IMR-90 (cell line): ENCODE results near the gene DMRT3. TPM values are rescaled to one million over a fixed set of nuclear protein-coding genes. Genes with fewer than 3 reads are reported as not detected.

Source experiments
- ATAC-seq: fragments of 200-7000 bp; cut with Tn5 transposase; 2 replicates; pipeline ENCODE4 v1.9.1; 2020; ENCODE audit warnings: low read depth, mild to moderate bottlenecking, moderate library complexity
- BruUV-seq: library from RNA; stranded (reverse); fragments of 400-500 nt; replicated peaks from 2 replicates; lab custom pipeline; 2021; lab: Mats Ljungman, UMichigan
- CTCF ChIA-PET: fragments of 300-600 bp; formaldehyde crosslinking; extraction: SDS; loops from one replicate; lab custom pipeline; 2021; ENCODE audit warnings: antibody characterized with exemption; lab: Yijun Ruan, JAX
- POLR2A ChIA-PET: fragments of 300-600 bp; sonication (Branson Sonifier 250); formaldehyde crosslinking; loops from one replicate; lab custom pipeline; 2022; ENCODE audit warnings: antibody characterized with exemption; ENCODE audit not compliant: unreplicated experiment; lab: Charles Lee
- DNase-seq: peaks from one replicate; pipeline ENCODE4 v3.0.0; 2013
- H2AFZ ChIP-seq: replicated peaks from 2 replicates; pipeline ENCODE3; 2013; ENCODE audit warnings: low read length, mild to moderate bottlenecking; ENCODE audit not compliant: poor library complexity
- H2AK5ac ChIP-seq: 2 replicates; pipeline ENCODE4 v1.6.1; 2013; ENCODE audit warnings: low read depth, low read length, inconsistent platforms
- H2AK9ac ChIP-seq: replicated peaks from 2 replicates; pipeline ENCODE3; 2013; ENCODE audit warnings: mild to moderate bottlenecking, low read depth, low read length, moderate library complexity; ENCODE audit not compliant: poor library complexity
- H2BK120ac ChIP-seq: 2 replicates; pipeline ENCODE4 v1.6.1; 2013; ENCODE audit warnings: low read depth, low read length, inconsistent platforms
- H2BK15ac ChIP-seq: 3 replicates; pipeline ENCODE4 v1.6.1; 2013; ENCODE audit warnings: low read depth, low read length, inconsistent platforms
- H2BK20ac ChIP-seq: 2 replicates; pipeline ENCODE4 v1.6.1; 2013; ENCODE audit warnings: low read depth, mild to moderate bottlenecking, inconsistent platforms, low read length, moderate library complexity
- H2BK5ac ChIP-seq: 2 replicates; pipeline ENCODE4 v1.6.1; 2013; ENCODE audit warnings: mild to moderate bottlenecking, low read depth, low read length, inconsistent platforms; ENCODE audit not compliant: poor library complexity, severe bottlenecking
- H3K14ac ChIP-seq: replicated peaks from 2 replicates; pipeline ENCODE4 v1.6.1; 2013; ENCODE audit warnings: low read depth, low read length, inconsistent platforms
- H3K18ac ChIP-seq: 2 replicates; pipeline ENCODE4 v1.6.1; 2013; ENCODE audit warnings: low read depth, low read length, control low read depth
- H3K23ac ChIP-seq: 2 replicates; pipeline ENCODE4 v1.6.1; 2013; ENCODE audit warnings: low read depth, low read length, inconsistent platforms
- H3K27ac ChIP-seq: 2 replicates; pipeline ENCODE4 v1.5.1; 2013; ENCODE audit warnings: mild to moderate bottlenecking, control low read depth, low read length; ENCODE audit not compliant: insufficient read depth
- H3K27me3 ChIP-seq: 2 replicates; pipeline ENCODE4 v1.6.1; 2013; ENCODE audit warnings: low read length; ENCODE audit not compliant: control insufficient read depth, insufficient read depth
- H3K36me3 ChIP-seq: 2 replicates; pipeline ENCODE4 v1.6.1; 2013; ENCODE audit warnings: low read length, mixed read lengths; ENCODE audit not compliant: control insufficient read depth, insufficient read depth
- H3K4ac ChIP-seq: 2 replicates; pipeline ENCODE4 v1.6.1; 2013; ENCODE audit warnings: low read depth, low read length, inconsistent platforms
- H3K4me1 ChIP-seq: 2 replicates; pipeline ENCODE4 v1.6.1; 2013; ENCODE audit warnings: low read length, mixed read lengths; ENCODE audit not compliant: control insufficient read depth, insufficient read depth
- H3K4me2 ChIP-seq: 2 replicates; pipeline ENCODE4 v1.6.1; 2013; ENCODE audit warnings: low read depth, mild to moderate bottlenecking, control low read depth, low read length, moderate library complexity
- H3K4me3 ChIP-seq: 2 replicates; pipeline ENCODE4 v1.5.1; 2013; ENCODE audit warnings: low read depth, mild to moderate bottlenecking, control low read depth, low read length, moderate library complexity; ENCODE audit not compliant: insufficient read depth
- H3K56ac ChIP-seq: 2 replicates; pipeline ENCODE4 v1.6.1; 2013; ENCODE audit warnings: low read length, inconsistent platforms; ENCODE audit not compliant: insufficient read depth; ENCODE audit errors: extremely low read depth
- H3K79me1 ChIP-seq, 2 experiments: 2 replicates each; pipeline ENCODE4 v1.6.1; 2013; ENCODE audit warnings: low read length in 2 of 2, inconsistent platforms in 1 of 2, low read depth in 1 of 2
- H3K9ac ChIP-seq: 2 replicates; pipeline ENCODE4 v1.6.1; 2013; ENCODE audit warnings: low read depth, low read length, control low read depth
- H3K9me1 ChIP-seq: 2 replicates; pipeline ENCODE4 v1.6.1; 2013; ENCODE audit warnings: low read length, inconsistent platforms; ENCODE audit not compliant: insufficient read depth
- H3K9me3 ChIP-seq: 2 replicates; pipeline ENCODE4 v1.6.1; 2013; ENCODE audit warnings: low read length; ENCODE audit not compliant: control insufficient read depth, insufficient read depth
- H4K20me1 ChIP-seq: 2 replicates; pipeline ENCODE4 v1.6.1; 2013; ENCODE audit warnings: low read length, inconsistent platforms; ENCODE audit not compliant: insufficient read depth
- H4K5ac ChIP-seq: 2 replicates; pipeline ENCODE4 v1.6.1; 2013; ENCODE audit warnings: mild to moderate bottlenecking, low read depth, low read length, control low read depth
- H4K8ac ChIP-seq, 2 experiments: 2 replicates each; pipeline ENCODE4 v1.6.1; 2013; ENCODE audit warnings: low read depth in 2 of 2, low read length in 2 of 2, control low read depth in 1 of 2, inconsistent platforms in 1 of 2
- H4K91ac ChIP-seq: 2 replicates; pipeline ENCODE4 v1.6.1; 2013; ENCODE audit warnings: low read depth, low read length, inconsistent platforms; ENCODE audit not compliant: insufficient read depth
- BHLHE40 ChIP-seq: fragments of 150-350 bp; IDR thresholded peaks from 2 replicates; pipeline ENCODE4 v1.6.1; 2016; ENCODE audit warnings: mild to moderate bottlenecking, low read depth, low read length
- CEBPB ChIP-seq: IDR thresholded peaks from 2 replicates; pipeline ENCODE4 v1.6.1; 2012; ENCODE audit warnings: low read depth, low read length, improper control_type of control experiment
- CHD1 ChIP-seq: IDR thresholded peaks from 2 replicates; pipeline ENCODE4 v1.6.1; 2012; ENCODE audit warnings: low read depth, low read length, improper control_type of control experiment
- FOS ChIP-seq: fragments of 150-350 bp; IDR thresholded peaks from 2 replicates; pipeline ENCODE4 v1.6.1; 2016; ENCODE audit warnings: low read depth, low read length
- MAFK ChIP-seq: IDR thresholded peaks from 2 replicates; pipeline ENCODE4 v1.6.1; 2012; ENCODE audit warnings: low read depth, low read length, improper control_type of control experiment
- MXI1 ChIP-seq: IDR thresholded peaks from 2 replicates; pipeline ENCODE4 v1.6.1; 2012; ENCODE audit warnings: low read depth, mild to moderate bottlenecking, low read length, moderate library complexity, borderline replicate concordance
- NFE2L2 ChIP-seq: fragments of 150-350 bp; IDR thresholded peaks from 2 replicates; pipeline ENCODE4 v1.6.1; 2016; ENCODE audit warnings: low read depth, mild to moderate bottlenecking, low read length
- POLR2A ChIP-seq: IDR thresholded peaks from 2 replicates; pipeline ENCODE4 v1.6.1; 2012; ENCODE audit warnings: mild to moderate bottlenecking, low read depth, low read length
- RAD21 ChIP-seq: IDR thresholded peaks from 2 replicates; pipeline ENCODE4 v1.6.1; 2012; ENCODE audit warnings: low read length, improper control_type of control experiment
- RCOR1 ChIP-seq: IDR thresholded peaks from 2 replicates; pipeline ENCODE4 v1.6.1; 2012; ENCODE audit warnings: mild to moderate bottlenecking, low read length, improper control_type of control experiment; ENCODE audit not compliant: insufficient replicate concordance
- RFX5 ChIP-seq: IDR thresholded peaks from 2 replicates; pipeline ENCODE4 v1.8.0; 2012; ENCODE audit warnings: low read depth, mild to moderate bottlenecking, low read length, moderate library complexity
- SMC3 ChIP-seq: fragments of 150-350 bp; IDR thresholded peaks from 2 replicates; pipeline ENCODE4 v1.6.1; 2016; ENCODE audit warnings: low read depth, mild to moderate bottlenecking, antibody characterized with exemption, low read length, moderate library complexity
- USF2 ChIP-seq: fragments of 150-350 bp; IDR thresholded peaks from 2 replicates; pipeline ENCODE4 v1.6.1; 2017; ENCODE audit warnings: mild to moderate bottlenecking, antibody characterized with exemption, low read length, low read depth
- WGBS, 2 experiments: methylation state at CpG; one replicate each; pipeline versions ENCODE4 v1.1.5 to v1.1.7; 2013; ENCODE audit warnings: missing lambda C conversion rate in 2 of 2; ENCODE audit not compliant: insufficient read length in 1 of 2; ENCODE audit errors: extremely low coverage in 2 of 2; 5-methylcytosine and 5-hydroxymethylcytosine counted together
- dilution Hi-C: fragments of 300-500 bp; cut with HindIII; formaldehyde crosslinking; loops from one replicate; pipeline ENCODE4 v1.14.3; 2018; ENCODE audit warnings: low sequenced_read_pairs; ENCODE audit not compliant: unreplicated experiment
- in situ Hi-C: fragments of 300-500 bp; cut with MboI; formaldehyde crosslinking; loops from 3 replicates; pipeline ENCODE4 v1.14.3; 2019; ENCODE audit warnings: low sequenced_read_pairs, inconsistent platforms, mixed read lengths
- intact Hi-C: fragments of 100-400 bp; cut with micrococcal nuclease; formaldehyde crosslinking; loops from 2 replicates; pipeline ENCODE4 v1.10.0; 2022
- polyA plus RNA-seq, 3 experiments: library from polyadenylated mRNA; depleted of rRNA; stranded (reverse); fragments of >200 nt; gene quantifications; 2 replicates each; pipeline ENCODE4 v1.2.3, GENCODE V29; 2012; ENCODE audit warnings: low replicate concordance in 1 of 3
- total RNA-seq: library from RNA; depleted of rRNA; stranded (reverse); fragments of >200 nt; gene quantifications from 2 replicates; pipeline ENCODE4 v1.2.3, GENCODE V29; 2012
- TF ChIP-seq, protein P1 (sequence below): conservative IDR thresholded peaks from 2 replicates; pipeline ENCODE4 v1.5.1; 2012; ENCODE audit warnings: mild to moderate bottlenecking, low read depth, low read length, improper control_type of control experiment

Gene DMRT3
- total and polyA plus RNA-seq, 2 of the 4 experiments (the other 2 are of a cell fraction) = not detected

DNA sequence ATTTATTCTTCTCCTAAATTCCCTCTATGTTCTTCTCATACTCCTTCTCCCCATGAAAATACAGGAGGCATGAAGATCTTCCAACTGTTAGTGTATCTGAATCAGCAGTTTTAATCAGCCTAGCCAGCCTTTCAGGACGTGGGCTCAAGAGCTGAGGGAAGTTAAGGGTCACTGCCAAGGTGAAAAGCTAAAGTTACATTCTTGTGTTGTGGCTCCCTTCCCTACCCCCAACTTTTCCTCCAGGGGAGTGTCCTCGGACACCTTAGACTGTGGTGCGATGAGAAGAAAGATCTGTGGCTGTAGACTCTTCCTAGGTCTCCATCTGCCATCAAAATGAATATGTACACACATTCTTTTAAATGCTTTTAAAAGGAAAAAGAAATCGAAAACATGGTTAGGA, 4.2 kb downstream of the DMRT3 start:
- Histone ChIP-seq H3K14ac (no peak overlapping the region), H2AFZ (no peak overlapping the region), H3K9me1 (no peaks in the 10 kb centered on the region), H3K4me2 (no peak overlapping the region), H3K23ac (no peak overlapping the region), H2AK9ac (no peak overlapping the region), H3K18ac (no peak overlapping the region), H4K8ac (no peak overlapping the region), H3K36me3 (no peaks in the 10 kb centered on the region), H4K5ac (no peak overlapping the region), H2BK5ac (no peak overlapping the region), H3K56ac (no peak overlapping the region), H3K4me1 (no peaks in the 10 kb centered on the region), H3K4me3 (no peak overlapping the region), H2BK120ac (no peak overlapping the region), H3K27me3 (peaks cover 58% of the 10 kb centered on the region), H4K91ac (no peak overlapping the region), H2AK5ac (no peak overlapping the region), H3K9ac (no peak overlapping the region), H3K4ac (no peak overlapping the region), H3K79me1 (no peaks in the 10 kb centered on the region), H2BK20ac (no peak overlapping the region), H3K9me3 (no peaks in the 10 kb centered on the region), H2BK15ac (no peak overlapping the region), H3K27ac (no peak overlapping the region), H4K20me1 (no peaks in the 10 kb centered on the region)
- in situ Hi-C loops (no loop called here), intact Hi-C loops (loop anchor here (2.0 kb wide), 1 partner anchor 62 kb away; no protein-coding TSS in a partner anchor), dilution Hi-C loops (no loop called here)
- no CpG with 5 or more reads among the region's 4 CpGs for WGBS, 2 experiments
- TF ChIP-seq SMC3 (no peak), RCOR1 (no peak), RFX5 (no peak), NFE2L2 (no peak), FOS (no peak), MXI1 (no peak), CHD1 (no peak), RAD21 (no peak), USF2 (no peak), POLR2A (no peak), BHLHE40 (no peak), CEBPB (no peak), MAFK (no peak)
- TF ChIP-seq, protein P1, sequence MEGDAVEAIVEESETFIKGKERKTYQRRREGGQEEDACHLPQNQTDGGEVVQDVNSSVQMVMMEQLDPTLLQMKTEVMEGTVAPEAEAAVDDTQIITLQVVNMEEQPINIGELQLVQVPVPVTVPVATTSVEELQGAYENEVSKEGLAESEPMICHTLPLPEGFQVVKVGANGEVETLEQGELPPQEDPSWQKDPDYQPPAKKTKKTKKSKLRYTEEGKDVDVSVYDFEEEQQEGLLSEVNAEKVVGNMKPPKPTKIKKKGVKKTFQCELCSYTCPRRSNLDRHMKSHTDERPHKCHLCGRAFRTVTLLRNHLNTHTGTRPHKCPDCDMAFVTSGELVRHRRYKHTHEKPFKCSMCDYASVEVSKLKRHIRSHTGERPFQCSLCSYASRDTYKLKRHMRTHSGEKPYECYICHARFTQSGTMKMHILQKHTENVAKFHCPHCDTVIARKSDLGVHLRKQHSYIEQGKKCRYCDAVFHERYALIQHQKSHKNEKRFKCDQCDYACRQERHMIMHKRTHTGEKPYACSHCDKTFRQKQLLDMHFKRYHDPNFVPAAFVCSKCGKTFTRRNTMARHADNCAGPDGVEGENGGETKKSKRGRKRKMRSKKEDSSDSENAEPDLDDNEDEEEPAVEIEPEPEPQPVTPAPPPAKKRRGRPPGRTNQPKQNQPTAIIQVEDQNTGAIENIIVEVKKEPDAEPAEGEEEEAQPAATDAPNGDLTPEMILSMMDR = no peak
- POLR2A ChIA-PET = no interaction called here
- DNase-seq (no peak), ATAC-seq (no peak)
- no TSS peak for BruUV-seq
- CTCF ChIA-PET = no interaction called here
